ENCODE measurements around the gene ATG9A. TPM values are rescaled to one million over a fixed set of nuclear protein-coding genes. Genes with fewer than 3 reads are reported as not detected.

The ATG9A gene
- polyA plus RNA-seq, 1 experiment = 84.3 TPM

DNA sequence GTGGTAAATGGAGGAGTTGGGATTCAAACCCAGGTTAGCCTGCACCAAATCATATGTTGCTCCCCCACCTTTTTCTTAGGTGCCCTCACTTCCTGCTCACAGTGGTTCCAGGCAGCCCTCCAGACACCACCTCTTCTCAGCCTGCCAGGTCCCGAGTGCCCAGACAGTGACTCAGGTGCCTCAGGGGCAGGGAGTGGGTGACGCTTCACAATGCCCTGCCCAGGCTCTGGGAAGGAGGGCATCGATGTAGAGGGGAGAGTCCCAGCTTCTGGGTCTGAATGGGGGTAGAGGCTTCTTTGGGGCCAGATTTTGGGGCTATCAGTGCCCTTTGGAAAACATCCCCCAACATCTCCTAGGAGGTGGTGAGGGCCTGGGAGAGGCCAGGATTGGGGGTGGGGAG, 44.5 kb upstream of the ATG9A start:
- DNase-seq (ENCODE audit: low read depth, low spot score) = no peak
- ChIA-PET POLR2A (interaction anchor here (1.1 kb wide), 1 partner anchor 20 kb away, joined by 3 read pairs; the partner anchor contains the start of gene TUBA4A), CTCF (interaction anchor here (1.2 to 1.6 kb wide), 4 partner anchors 18 to 114 kb away, joined by 3 to 9 read pairs (median 4); no protein-coding TSS in a partner anchor)
- peaks cover 4% of the 10 kb centered on the region for H3K27me3 ChIP-seq (ENCODE audit: control insufficient read depth, insufficient read depth, low read length)
- no peaks in the 10 kb centered on the region for H3K9me3 ChIP-seq (ENCODE audit: control insufficient read depth, insufficient read depth, low read length)
- H3K27ac ChIP-seq (ENCODE audit: low read depth, low read length) = peak overlapping the region; percentile 68
- H3K4me3 ChIP-seq (ENCODE audit: low read depth, low read length) = no peak overlapping the region
- TF ChIP-seq, protein P1, sequence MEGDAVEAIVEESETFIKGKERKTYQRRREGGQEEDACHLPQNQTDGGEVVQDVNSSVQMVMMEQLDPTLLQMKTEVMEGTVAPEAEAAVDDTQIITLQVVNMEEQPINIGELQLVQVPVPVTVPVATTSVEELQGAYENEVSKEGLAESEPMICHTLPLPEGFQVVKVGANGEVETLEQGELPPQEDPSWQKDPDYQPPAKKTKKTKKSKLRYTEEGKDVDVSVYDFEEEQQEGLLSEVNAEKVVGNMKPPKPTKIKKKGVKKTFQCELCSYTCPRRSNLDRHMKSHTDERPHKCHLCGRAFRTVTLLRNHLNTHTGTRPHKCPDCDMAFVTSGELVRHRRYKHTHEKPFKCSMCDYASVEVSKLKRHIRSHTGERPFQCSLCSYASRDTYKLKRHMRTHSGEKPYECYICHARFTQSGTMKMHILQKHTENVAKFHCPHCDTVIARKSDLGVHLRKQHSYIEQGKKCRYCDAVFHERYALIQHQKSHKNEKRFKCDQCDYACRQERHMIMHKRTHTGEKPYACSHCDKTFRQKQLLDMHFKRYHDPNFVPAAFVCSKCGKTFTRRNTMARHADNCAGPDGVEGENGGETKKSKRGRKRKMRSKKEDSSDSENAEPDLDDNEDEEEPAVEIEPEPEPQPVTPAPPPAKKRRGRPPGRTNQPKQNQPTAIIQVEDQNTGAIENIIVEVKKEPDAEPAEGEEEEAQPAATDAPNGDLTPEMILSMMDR (IDR thresholded peaks at IDR 0.05; ENCODE audit: low read depth, low read length) = no peak

DNA sequence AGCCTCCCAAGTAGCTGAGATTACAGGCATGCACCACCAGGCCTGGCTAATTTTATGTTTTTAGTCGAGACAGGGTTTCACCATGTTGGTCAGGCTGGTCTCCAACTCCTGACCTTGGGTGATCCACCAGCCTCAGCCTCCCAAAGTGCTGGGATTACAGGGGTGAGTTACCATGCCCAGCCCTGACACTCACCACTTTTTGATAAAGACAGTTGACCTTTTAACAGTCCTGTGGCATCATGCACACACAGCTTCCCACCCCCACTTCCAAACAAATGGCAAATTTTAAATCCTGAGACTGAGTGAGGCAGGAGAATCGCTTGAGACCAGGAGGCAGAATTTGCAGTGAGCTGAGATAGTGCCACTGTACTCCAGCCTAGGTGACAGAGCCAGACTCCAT, 43.6 kb upstream of the ATG9A start:
- POLR2A ChIA-PET = no interaction called here
- peaks cover 4% of the 10 kb centered on the region for H3K27me3 ChIP-seq (ENCODE audit: control insufficient read depth, insufficient read depth, low read length)

DNA sequence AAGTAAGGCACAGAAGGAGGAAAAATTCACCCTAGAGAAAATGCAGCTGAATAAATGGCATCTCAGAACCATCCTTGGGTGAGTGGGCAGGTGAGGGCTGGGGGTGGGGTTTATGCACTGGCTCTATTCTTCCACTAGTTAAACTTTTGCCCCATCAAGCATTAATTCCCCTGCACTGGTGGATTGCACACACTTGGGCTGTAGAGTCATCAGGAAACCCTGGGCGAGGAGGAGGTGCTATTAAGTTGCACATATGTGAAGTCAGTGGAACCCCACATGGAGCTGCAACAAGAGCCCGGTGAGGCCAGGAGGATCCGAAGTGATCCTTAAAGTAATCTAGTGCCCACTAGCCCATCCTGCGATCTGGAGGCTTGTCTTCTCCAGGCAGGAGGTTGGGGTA, 42.9 kb upstream of the ATG9A start:
- ChIA-PET CTCF (interaction anchor here (1.1 kb wide), 1 partner anchor 23 kb away, joined by 4 read pairs; no protein-coding TSS in a partner anchor), POLR2A (no interaction called here)
- Histone ChIP-seq H3K4me3 (ENCODE audit: low read depth, low read length) (no peak overlapping the region), H3K27ac (ENCODE audit: low read depth, low read length) (no peak overlapping the region), H3K27me3 (ENCODE audit: control insufficient read depth, insufficient read depth, low read length) (peaks cover 6% of the 10 kb centered on the region), H3K9me3 (ENCODE audit: control insufficient read depth, insufficient read depth, low read length) (no peaks in the 10 kb centered on the region)
- TF ChIP-seq, protein P1 (IDR thresholded peaks at IDR 0.05; ENCODE audit: low read depth, low read length) = no peak
- DNase-seq (ENCODE audit: low read depth, low spot score) = no peak

More for the DNA sequence above, 43.6 kb upstream of the ATG9A start:
- TF ChIP-seq, protein P1 (IDR thresholded peaks at IDR 0.05; ENCODE audit: low read depth, low read length) = no peak
- H3K27ac ChIP-seq (ENCODE audit: low read depth, low read length) = no peak overlapping the region
- H3K4me3 ChIP-seq (ENCODE audit: low read depth, low read length) = no peak overlapping the region
- CTCF ChIA-PET = interaction anchor here (1.1 to 1.6 kb wide), 3 partner anchors 19 to 113 kb away, joined by 3 to 4 read pairs (median 4); no protein-coding TSS in a partner anchor
- DNase-seq (ENCODE audit: low read depth, low spot score) = no peak
- H3K9me3 ChIP-seq (ENCODE audit: control insufficient read depth, insufficient read depth, low read length) = no peaks in the 10 kb centered on the region

DNA sequence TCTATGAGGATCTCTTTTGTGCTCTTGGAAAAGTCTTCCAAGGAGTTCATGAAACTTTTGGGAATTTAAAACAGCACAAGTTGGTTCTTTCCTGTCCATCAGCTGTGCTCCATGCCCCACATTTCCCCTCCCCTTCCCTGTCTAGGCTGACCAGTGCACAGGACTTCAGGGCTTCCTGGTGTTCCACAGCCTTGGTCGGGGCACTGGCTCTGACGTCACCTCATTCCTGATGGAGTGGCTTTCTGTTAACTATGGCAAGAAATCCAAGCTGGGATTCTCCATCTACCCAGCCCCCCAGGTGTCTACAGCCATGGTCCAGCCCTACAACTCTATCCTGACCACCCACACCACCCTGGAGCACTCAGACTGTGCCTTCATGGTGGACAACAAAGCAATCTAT, 41.6 kb upstream of the ATG9A start:
- no peak overlapping the region for H3K4me3 ChIP-seq (ENCODE audit: low read depth, low read length)
- H3K27me3 ChIP-seq (ENCODE audit: control insufficient read depth, insufficient read depth, low read length) = peaks cover 14% of the 10 kb centered on the region
- ChIA-PET POLR2A (no interaction called here), CTCF (interaction anchor here (1.9 kb wide), 1 partner anchor 24 kb away, joined by 6 read pairs; no protein-coding TSS in a partner anchor)
- H3K9me3 ChIP-seq (ENCODE audit: control insufficient read depth, insufficient read depth, low read length) = no peaks in the 10 kb centered on the region
- DNase-seq (ENCODE audit: low read depth, low spot score) = no peak
- H3K27ac ChIP-seq (ENCODE audit: low read depth, low read length) = no peak overlapping the region
- TF ChIP-seq, protein P1 (IDR thresholded peaks at IDR 0.05; ENCODE audit: low read depth, low read length) = no peak

DNA sequence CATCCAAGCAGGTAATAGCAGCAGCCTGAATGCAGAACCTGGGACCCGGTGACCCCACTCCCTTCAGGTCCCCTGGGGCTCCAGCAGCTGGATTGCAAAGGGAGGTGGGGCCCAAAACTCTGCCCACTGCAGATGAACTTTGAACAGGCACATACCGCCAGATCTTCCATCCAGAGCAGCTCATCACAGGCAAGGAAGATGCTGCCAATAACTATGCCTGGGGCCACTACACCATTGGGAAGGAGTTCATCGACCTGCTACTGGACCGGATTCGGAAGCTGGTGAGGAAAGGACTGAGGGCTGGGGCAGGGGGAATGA, 40.6 kb upstream of the ATG9A start:
- ChIA-PET POLR2A (no interaction called here), CTCF (interaction anchor here (1.9 kb wide), 1 partner anchor 25 kb away, joined by 6 read pairs; no protein-coding TSS in a partner anchor)
- H3K4me3 ChIP-seq (ENCODE audit: low read depth, low read length) = no peak overlapping the region
- no peak for DNase-seq (ENCODE audit: low read depth, low spot score)
- peaks cover 15% of the 10 kb centered on the region for H3K27me3 ChIP-seq (ENCODE audit: control insufficient read depth, insufficient read depth, low read length)
- TF ChIP-seq, protein P1 (IDR thresholded peaks at IDR 0.05; ENCODE audit: low read depth, low read length) = no peak
- no peak overlapping the region for H3K27ac ChIP-seq (ENCODE audit: low read depth, low read length)
- no peaks in the 10 kb centered on the region for H3K9me3 ChIP-seq (ENCODE audit: control insufficient read depth, insufficient read depth, low read length)

All from AG04450 (cell line).